MM.1S (cell line): ENCODE measurements around the gene PROM2.

Experiments used
- EZH2phosphoT487 ChIP-seq: fragments of 300-600 bp; sonication (generic); IDR thresholded peaks from 2 replicates; pipeline ENCODE4 v1.6.1; 2018; ENCODE audit warnings: antibody characterized with exemption, low read length
- TF ChIP-seq, protein P1 (sequence below): fragments of 300-600 bp; sonication (generic); IDR thresholded peaks from 2 replicates; pipeline ENCODE4 v1.5.1; 2016; ENCODE audit warnings: antibody characterized with exemption, low read length, mixed read lengths

DNA sequence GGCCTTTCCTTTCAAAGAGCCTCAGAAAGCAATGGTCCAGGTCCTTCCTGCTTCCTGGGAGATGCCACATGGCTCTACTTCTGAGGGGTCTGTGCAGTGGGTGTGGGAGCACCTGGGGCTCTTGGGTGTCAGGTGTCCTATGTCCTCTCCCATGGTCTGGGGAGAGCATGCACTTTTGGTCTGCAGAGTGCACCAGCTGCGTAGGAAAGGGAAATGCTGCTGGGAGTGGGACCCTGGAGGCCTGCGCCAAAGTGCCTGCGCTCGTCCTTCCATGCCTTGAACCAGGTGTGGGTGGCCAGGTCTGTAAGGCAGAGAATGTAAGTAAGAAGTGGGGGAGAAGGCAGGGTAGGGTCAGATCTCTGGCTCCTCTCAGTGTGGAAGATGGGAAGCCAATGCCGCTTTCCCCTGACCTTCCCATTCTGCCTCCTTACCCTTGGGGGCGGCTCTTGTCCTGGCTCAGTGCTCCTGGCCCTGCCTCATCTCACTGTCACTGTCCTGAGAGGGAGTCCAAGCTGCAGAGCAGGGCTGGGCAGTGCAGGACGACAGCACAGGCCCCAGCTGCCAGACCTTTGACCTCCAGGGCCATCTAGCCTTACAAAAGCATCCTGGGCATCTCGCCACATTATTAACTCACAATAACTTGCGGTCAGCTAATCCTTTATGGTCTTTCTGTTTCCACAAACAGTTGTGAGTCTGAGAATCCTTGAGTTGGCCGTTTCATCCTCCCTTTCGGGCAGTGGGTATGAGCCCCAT is 6.6 kb upstream of the PROM2 start:
- TF ChIP-seq, protein P1, sequence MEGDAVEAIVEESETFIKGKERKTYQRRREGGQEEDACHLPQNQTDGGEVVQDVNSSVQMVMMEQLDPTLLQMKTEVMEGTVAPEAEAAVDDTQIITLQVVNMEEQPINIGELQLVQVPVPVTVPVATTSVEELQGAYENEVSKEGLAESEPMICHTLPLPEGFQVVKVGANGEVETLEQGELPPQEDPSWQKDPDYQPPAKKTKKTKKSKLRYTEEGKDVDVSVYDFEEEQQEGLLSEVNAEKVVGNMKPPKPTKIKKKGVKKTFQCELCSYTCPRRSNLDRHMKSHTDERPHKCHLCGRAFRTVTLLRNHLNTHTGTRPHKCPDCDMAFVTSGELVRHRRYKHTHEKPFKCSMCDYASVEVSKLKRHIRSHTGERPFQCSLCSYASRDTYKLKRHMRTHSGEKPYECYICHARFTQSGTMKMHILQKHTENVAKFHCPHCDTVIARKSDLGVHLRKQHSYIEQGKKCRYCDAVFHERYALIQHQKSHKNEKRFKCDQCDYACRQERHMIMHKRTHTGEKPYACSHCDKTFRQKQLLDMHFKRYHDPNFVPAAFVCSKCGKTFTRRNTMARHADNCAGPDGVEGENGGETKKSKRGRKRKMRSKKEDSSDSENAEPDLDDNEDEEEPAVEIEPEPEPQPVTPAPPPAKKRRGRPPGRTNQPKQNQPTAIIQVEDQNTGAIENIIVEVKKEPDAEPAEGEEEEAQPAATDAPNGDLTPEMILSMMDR = no peak
- TF ChIP-seq EZH2phosphoT487 = no peak
